Retinal pigment epithelial cell (primary cell): Measurements from ENCODE around the gene PDCD10.

ENCODE experiments used
- DNase-seq: peaks from one replicate; pipeline ENCODE4 v3.0.0-alpha.2; 2010; ENCODE audit warnings: low read depth
- H3K4me3 ChIP-seq: 2 replicates; pipeline ENCODE4 v1.5.1; 2011; ENCODE audit warnings: mild to moderate bottlenecking, low read length, control low read depth, moderate library complexity
- CTCF ChIP-seq: conservative IDR thresholded peaks from 2 replicates; pipeline ENCODE4 v1.5.1; 2011; ENCODE audit warnings: low read depth, low read length, control low read depth, inconsistent platforms

The PDCD10 gene

GRCh38 chr3:167712445-167712844 is 22.2 kb downstream of the PDCD10 start:
- DNase-seq: no peak
- TF ChIP-seq CTCF: no peak
- no peak overlapping the region for H3K4me3 ChIP-seq

DNA sequence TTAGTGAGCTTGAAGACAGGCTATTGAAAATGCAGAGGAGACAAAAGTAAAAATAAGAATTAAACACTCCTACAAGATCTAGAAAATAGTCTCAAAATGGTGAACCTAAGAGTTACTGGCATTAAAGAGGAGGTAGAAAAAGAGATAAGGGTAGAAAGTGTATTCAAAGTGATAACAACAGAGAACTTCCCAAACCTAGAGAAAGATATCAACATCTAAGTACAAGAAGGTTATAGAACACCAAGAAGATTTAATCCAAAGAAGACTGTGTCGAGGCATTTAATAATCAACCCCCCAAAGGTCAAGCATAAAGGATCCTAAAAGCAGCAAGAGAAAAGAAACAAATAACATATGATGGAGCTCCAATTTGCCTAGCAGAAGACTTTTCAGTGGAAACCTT is 23.3 kb downstream of the PDCD10 start:
- TF ChIP-seq CTCF: no peak
- DNase-seq: no peak

GRCh38 chr3:167710552-167710951 is 24.1 kb downstream of the PDCD10 start:
- no peak overlapping the region for H3K4me3 ChIP-seq
- TF ChIP-seq CTCF: no peak
- DNase-seq: no peak

More for the DNA sequence above, 23.3 kb downstream of the PDCD10 start:
- no peak overlapping the region for H3K4me3 ChIP-seq

- no peak for TF ChIP-seq CTCF
- no peak overlapping the region for H3K4me3 ChIP-seq
- DNase-seq: no peak
These were observed 25.0 kb downstream of the PDCD10 start for GRCh38 chr3:167709690-167710089.

GRCh38 chr3:167705840-167706239 is 28.9 kb downstream of the PDCD10 start:
- DNase-seq: no peak
- H3K4me3 ChIP-seq: no peak overlapping the region
- TF ChIP-seq CTCF: no peak

- H3K4me3 ChIP-seq: no peak overlapping the region
- DNase-seq: no peak
- TF ChIP-seq CTCF: no peak
These were observed 33.8 kb downstream of the PDCD10 start for GRCh38 chr3:167700926-167701325.

GRCh38 chr3:167700046-167700445 is 34.6 kb downstream of the PDCD10 start:
- no peak overlapping the region for H3K4me3 ChIP-seq
- DNase-seq: no peak
- TF ChIP-seq CTCF: no peak
